ENCODE data around the gene NCAPG. TPM values are rescaled to one million over a fixed set of nuclear protein-coding genes. Genes with fewer than 3 reads are reported as not detected.
"Not testable (repeated sequence)": the region's sequence is repeated elsewhere in the genome, so short reads cannot be mapped to it uniquely, and the experiment has no call there.

Gene NCAPG
- total RNA-seq, 1 donor from 2014 or later, result 2.2 TPM

- DNase-seq, result no peak
- intact Hi-C loops (cut with DNase I), result no loop called here
Observed at GRCh38 chr4:17846266-17846665, 35.5 kb downstream of the NCAPG start.

GRCh38 chr4:17850295-17850694 lies 39.5 kb downstream of the NCAPG start:
- H3K36me3 ChIP-seq; DNase-seq; H3K27ac ChIP-seq; H3K27me3 ChIP-seq (ENCODE audit: low read depth); H3K4me3 ChIP-seq; H3K9me3 ChIP-seq; intact Hi-C loops (cut with DNase I); ATAC-seq; H3K4me1 ChIP-seq: not testable (repeated sequence)

More at GRCh38 chr4:17846266-17846665, 35.5 kb downstream of the NCAPG start:
- Histone ChIP-seq H3K4me3 (no peak overlapping the region), H3K27ac (no peak overlapping the region), H3K36me3 (no peaks in the 10 kb centered on the region), H3K4me1 (no peaks in the 10 kb centered on the region), H3K9me3 (no peaks in the 10 kb centered on the region), H3K27me3 (ENCODE audit: low read depth) (no peaks in the 10 kb centered on the region)
- no peak for ATAC-seq
- TF ChIP-seq, protein P1, sequence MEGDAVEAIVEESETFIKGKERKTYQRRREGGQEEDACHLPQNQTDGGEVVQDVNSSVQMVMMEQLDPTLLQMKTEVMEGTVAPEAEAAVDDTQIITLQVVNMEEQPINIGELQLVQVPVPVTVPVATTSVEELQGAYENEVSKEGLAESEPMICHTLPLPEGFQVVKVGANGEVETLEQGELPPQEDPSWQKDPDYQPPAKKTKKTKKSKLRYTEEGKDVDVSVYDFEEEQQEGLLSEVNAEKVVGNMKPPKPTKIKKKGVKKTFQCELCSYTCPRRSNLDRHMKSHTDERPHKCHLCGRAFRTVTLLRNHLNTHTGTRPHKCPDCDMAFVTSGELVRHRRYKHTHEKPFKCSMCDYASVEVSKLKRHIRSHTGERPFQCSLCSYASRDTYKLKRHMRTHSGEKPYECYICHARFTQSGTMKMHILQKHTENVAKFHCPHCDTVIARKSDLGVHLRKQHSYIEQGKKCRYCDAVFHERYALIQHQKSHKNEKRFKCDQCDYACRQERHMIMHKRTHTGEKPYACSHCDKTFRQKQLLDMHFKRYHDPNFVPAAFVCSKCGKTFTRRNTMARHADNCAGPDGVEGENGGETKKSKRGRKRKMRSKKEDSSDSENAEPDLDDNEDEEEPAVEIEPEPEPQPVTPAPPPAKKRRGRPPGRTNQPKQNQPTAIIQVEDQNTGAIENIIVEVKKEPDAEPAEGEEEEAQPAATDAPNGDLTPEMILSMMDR (IDR thresholded peaks at IDR 0.05), result no peak

DNA sequence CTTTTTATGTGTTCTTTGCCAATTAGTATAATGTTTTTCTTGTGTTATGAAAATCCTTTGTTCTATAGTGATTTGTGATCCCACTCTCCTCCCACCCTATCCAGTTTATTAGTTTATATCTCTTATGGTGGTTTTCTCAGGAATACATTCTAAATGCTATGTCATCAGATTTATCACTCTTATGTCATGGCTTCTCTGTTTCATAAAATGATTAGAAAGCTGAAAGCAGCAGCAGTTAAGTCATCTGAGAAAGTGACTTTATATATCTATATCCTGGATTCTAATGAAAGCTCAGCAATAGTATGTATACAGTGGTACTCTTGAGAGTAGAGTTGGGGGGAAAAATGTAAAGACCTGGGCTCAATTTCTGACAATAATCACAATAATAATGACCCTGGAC lies 41.2 kb downstream of the NCAPG start:
- TF ChIP-seq, protein P1 (IDR thresholded peaks at IDR 0.05), result no peak
- intact Hi-C loops (cut with DNase I), result no loop called here

DNA sequence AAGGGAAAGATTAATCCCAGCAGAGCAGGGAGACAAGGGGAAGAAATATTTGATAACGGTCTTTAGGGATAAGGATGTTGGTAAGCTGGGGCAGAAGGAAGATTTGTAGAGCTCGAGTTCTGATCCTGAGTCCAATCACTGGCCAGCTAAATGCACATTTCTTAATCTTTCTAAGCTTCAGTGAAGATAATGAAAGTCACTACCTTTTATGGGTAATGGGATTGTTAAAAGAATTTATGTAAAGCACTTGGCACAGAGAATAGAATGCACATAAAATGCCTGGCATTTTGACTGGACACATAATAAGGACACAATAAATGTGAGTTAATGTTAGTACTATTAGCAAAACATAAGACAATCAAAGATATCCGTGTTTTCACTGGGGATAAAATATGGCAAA lies 43.3 kb downstream of the NCAPG start:
- Histone ChIP-seq H3K27ac (no peak overlapping the region), H3K4me3 (no peak overlapping the region), H3K4me1 (no peaks in the 10 kb centered on the region), H3K36me3 (no peaks in the 10 kb centered on the region), H3K27me3 (ENCODE audit: low read depth) (no peaks in the 10 kb centered on the region), H3K9me3 (no peaks in the 10 kb centered on the region)
- intact Hi-C loops (cut with DNase I), result no loop called here
- TF ChIP-seq, protein P1 (IDR thresholded peaks at IDR 0.05), result no peak
- DNase-seq, result no peak
- ATAC-seq, result no peak

More for the DNA sequence above, 41.2 kb downstream of the NCAPG start:
- DNase-seq (no peak), ATAC-seq (no peak)
- no peak overlapping the region for H3K4me3 ChIP-seq
- H3K27ac ChIP-seq, result no peak overlapping the region
- H3K9me3 ChIP-seq, result no peaks in the 10 kb centered on the region
- no peaks in the 10 kb centered on the region for H3K4me1 ChIP-seq
- H3K36me3 ChIP-seq, result no peaks in the 10 kb centered on the region
- no peaks in the 10 kb centered on the region for H3K27me3 ChIP-seq (ENCODE audit: low read depth)

- H3K4me3 ChIP-seq, result no peak overlapping the region
- intact Hi-C loops (cut with DNase I), result no loop called here
- TF ChIP-seq, protein P1 (IDR thresholded peaks at IDR 0.05), result no peak
- peaks cover 15% of the 10 kb centered on the region for H3K9me3 ChIP-seq
- DNase-seq, result no peak
- H3K36me3 ChIP-seq, result no peaks in the 10 kb centered on the region
- H3K27me3 ChIP-seq (ENCODE audit: low read depth), result no peaks in the 10 kb centered on the region
- no peaks in the 10 kb centered on the region for H3K4me1 ChIP-seq
- no peak overlapping the region for H3K27ac ChIP-seq
- ATAC-seq, result no peak
Observed at GRCh38 chr4:17859793-17860406, 49.1 kb downstream of the NCAPG start.

GRCh38 chr4:17861906-17862305 lies 51.1 kb downstream of the NCAPG start:
- H3K27ac ChIP-seq; H3K36me3 ChIP-seq; intact Hi-C loops (cut with DNase I); H3K4me1 ChIP-seq; H3K27me3 ChIP-seq (ENCODE audit: low read depth); H3K4me3 ChIP-seq; DNase-seq; ATAC-seq: not testable (repeated sequence)
- peaks cover 15% of the 10 kb centered on the region for H3K9me3 ChIP-seq
